ENCODE measurements around the gene AP1G2.

The AP1G2 gene

DNA sequence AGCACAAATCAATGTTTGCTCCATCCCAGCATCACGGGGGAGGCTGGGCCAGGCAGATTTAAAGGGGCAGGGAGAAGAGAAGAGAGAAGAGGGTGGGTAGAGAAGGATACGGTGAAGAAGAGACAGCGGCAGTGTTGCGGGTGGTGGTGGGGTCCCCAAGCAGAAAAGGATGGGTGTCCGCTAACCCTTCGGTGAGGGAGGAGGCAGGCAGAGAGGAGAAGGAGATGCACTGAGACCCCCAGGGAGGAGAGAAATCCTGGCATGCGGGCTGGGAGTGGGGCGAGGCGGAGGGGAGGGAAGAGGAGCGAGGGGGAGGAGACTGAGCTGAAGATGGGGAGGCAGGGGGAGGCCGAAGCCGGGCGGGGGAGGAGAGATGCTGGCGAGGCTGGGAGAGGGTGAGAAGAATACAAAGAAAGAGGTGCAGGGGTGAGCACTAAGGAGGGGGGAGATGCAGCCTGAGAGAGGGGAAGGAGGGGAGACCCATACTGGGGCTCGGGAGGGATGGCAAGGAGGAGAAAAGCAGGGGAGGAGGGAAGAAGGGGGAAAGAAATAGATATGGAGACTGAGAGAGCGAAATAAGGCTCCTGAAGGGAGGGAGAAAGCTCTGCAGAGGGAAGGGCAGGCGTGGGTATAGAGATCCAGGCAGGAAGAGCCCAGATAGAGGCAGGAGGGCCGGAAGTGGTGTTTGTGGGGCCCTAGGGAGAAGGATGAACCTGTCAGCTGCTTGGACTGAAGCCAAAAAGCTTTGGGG is 11.1 kb upstream of the AP1G2 start, which contains the start of gene JPH4:
JPH4 (minus strand) TSS at position 231 of the 751 bp plus-strand sequence. CDS start 1,337 bp downstream, outside the sequence.
- Histone ChIP-seq H3K27ac (no peak within 1 kb of the TSS), H2AFZ (ENCODE audit: low read depth) (no peak within 1 kb of the TSS), H3K9ac (no peak within 1 kb of the TSS), H4K20me1 (ENCODE audit: insufficient read depth) (no peaks in the 10 kb centered on the region), H3K79me2 (ENCODE audit: insufficient read depth, low read depth) (no peaks in the 10 kb centered on the region), H3K27me3 (ENCODE audit: insufficient read depth, low read depth) (no peaks in the 10 kb centered on the region), H3K4me1 (ENCODE audit: low read depth, poor library complexity, severe bottlenecking) (no peaks in the 10 kb centered on the region), H3K4me3 (IDR thresholded peaks at IDR 0.05; ENCODE audit: insufficient read depth, low read depth, low read length) (no peak within 1 kb of the TSS), H3K36me3 (ENCODE audit: insufficient read depth) (no peaks in the 10 kb centered on the region), H3K4me2 (no peak within 1 kb of the TSS)
- TF ChIP-seq, protein P1, sequence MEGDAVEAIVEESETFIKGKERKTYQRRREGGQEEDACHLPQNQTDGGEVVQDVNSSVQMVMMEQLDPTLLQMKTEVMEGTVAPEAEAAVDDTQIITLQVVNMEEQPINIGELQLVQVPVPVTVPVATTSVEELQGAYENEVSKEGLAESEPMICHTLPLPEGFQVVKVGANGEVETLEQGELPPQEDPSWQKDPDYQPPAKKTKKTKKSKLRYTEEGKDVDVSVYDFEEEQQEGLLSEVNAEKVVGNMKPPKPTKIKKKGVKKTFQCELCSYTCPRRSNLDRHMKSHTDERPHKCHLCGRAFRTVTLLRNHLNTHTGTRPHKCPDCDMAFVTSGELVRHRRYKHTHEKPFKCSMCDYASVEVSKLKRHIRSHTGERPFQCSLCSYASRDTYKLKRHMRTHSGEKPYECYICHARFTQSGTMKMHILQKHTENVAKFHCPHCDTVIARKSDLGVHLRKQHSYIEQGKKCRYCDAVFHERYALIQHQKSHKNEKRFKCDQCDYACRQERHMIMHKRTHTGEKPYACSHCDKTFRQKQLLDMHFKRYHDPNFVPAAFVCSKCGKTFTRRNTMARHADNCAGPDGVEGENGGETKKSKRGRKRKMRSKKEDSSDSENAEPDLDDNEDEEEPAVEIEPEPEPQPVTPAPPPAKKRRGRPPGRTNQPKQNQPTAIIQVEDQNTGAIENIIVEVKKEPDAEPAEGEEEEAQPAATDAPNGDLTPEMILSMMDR (conservative IDR thresholded peaks at IDR 0.05; ENCODE audit: low read depth, low read length) = no peak

DNA sequence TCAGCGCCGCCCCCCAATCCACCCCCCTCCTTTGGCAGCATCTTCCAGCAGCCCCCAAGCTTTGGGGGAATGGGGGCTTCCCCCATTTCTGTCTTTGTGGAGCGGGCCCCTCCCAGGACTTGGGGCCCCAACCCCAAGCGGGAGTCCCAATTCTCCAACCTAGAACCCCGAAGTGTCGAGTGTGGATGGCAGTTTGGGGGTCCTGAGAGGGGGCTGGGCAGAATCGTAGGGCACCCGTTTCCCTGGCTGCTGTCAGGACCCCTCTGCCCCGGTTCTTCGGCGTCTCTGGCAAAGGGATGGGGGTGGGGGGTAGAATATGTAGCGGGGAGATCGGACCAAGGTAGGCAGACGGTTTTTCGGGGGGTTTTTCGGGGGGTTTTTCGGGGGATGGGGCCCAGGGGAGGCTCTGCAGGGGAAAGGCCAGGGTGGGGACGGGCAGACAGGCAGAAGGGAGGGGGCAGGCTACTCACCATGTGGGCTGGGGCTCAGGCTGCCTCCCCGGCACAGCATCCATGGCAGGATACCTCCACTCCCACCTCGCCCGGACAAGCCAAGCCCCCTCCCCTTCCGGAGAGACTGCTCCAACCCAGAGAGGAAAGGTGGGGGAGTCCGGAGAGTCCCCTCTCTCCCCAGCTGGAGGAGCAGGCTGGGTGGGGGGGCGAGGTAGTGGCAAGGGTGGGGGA is 10.3 kb upstream of the AP1G2 start:
- Histone ChIP-seq H3K27me3 (ENCODE audit: insufficient read depth, low read depth) (no peaks in the 10 kb centered on the region), H2AFZ (ENCODE audit: low read depth) (no peak overlapping the region), H3K9ac (no peak overlapping the region), H3K27ac (no peak overlapping the region), H3K4me3 (IDR thresholded peaks at IDR 0.05; ENCODE audit: insufficient read depth, low read depth, low read length) (no peak overlapping the region), H3K79me2 (ENCODE audit: insufficient read depth, low read depth) (no peaks in the 10 kb centered on the region), H3K4me1 (ENCODE audit: low read depth, poor library complexity, severe bottlenecking) (no peaks in the 10 kb centered on the region), H4K20me1 (ENCODE audit: insufficient read depth) (no peaks in the 10 kb centered on the region), H3K36me3 (ENCODE audit: insufficient read depth) (no peaks in the 10 kb centered on the region), H3K4me2 (no peak overlapping the region)
- TF ChIP-seq, protein P1 (conservative IDR thresholded peaks at IDR 0.05; ENCODE audit: low read depth, low read length) = no peak

- H2AFZ ChIP-seq (ENCODE audit: low read depth) = no peak overlapping the region
- no peak overlapping the region for H3K4me3 ChIP-seq (IDR thresholded peaks at IDR 0.05; ENCODE audit: insufficient read depth, low read depth, low read length)
Observed at GRCh38 chr14:23577004-23577681, 9.6 kb upstream of the AP1G2 start.

GRCh38 chr14:23573384-23574015 is 5.9 kb upstream of the AP1G2 start:
- Histone ChIP-seq H3K27ac (no peak overlapping the region), H3K4me1 (ENCODE audit: low read depth, poor library complexity, severe bottlenecking) (peaks cover under 1% of the 10 kb centered on the region), H3K27me3 (ENCODE audit: insufficient read depth, low read depth) (no peaks in the 10 kb centered on the region), H2AFZ (ENCODE audit: low read depth) (no peak overlapping the region), H3K4me2 (no peak overlapping the region), H3K79me2 (ENCODE audit: insufficient read depth, low read depth) (no peaks in the 10 kb centered on the region), H3K9ac (no peak overlapping the region), H3K4me3 (IDR thresholded peaks at IDR 0.05; ENCODE audit: insufficient read depth, low read depth, low read length) (no peak overlapping the region), H3K36me3 (ENCODE audit: insufficient read depth) (no peaks in the 10 kb centered on the region), H4K20me1 (ENCODE audit: insufficient read depth) (no peaks in the 10 kb centered on the region)
- TF ChIP-seq, protein P1 (conservative IDR thresholded peaks at IDR 0.05; ENCODE audit: low read depth, low read length) = no peak

More at GRCh38 chr14:23577004-23577681, 9.6 kb upstream of the AP1G2 start:
- TF ChIP-seq, protein P1 (conservative IDR thresholded peaks at IDR 0.05; ENCODE audit: low read depth, low read length) = no peak
- no peak overlapping the region for H3K9ac ChIP-seq
- H3K36me3 ChIP-seq (ENCODE audit: insufficient read depth) = no peaks in the 10 kb centered on the region
- H3K27me3 ChIP-seq (ENCODE audit: insufficient read depth, low read depth) = no peaks in the 10 kb centered on the region
- no peak overlapping the region for H3K27ac ChIP-seq
- no peaks in the 10 kb centered on the region for H4K20me1 ChIP-seq (ENCODE audit: insufficient read depth)
- H3K79me2 ChIP-seq (ENCODE audit: insufficient read depth, low read depth) = no peaks in the 10 kb centered on the region
- no peak overlapping the region for H3K4me2 ChIP-seq
- H3K4me1 ChIP-seq (ENCODE audit: low read depth, poor library complexity, severe bottlenecking) = no peaks in the 10 kb centered on the region
